Panc1 (cell line): ENCODE measurements around the gene MMP15.

ENCODE experiments used
- POLR2AphosphoS5 ChIP-seq: IDR thresholded peaks from 2 replicates; pipeline ENCODE4 v1.6.1; 2012; ENCODE audit warnings: mild to moderate bottlenecking, low read depth, low read length, moderate library complexity
- SIN3A ChIP-seq: IDR thresholded peaks from 2 replicates; pipeline ENCODE4 v1.6.1; 2012; ENCODE audit warnings: low read depth, mild to moderate bottlenecking, low read length, moderate library complexity, borderline replicate concordance; ENCODE audit not compliant: insufficient read depth
- TF ChIP-seq, protein P1 (sequence below): fragments of 450-650 bp; IDR thresholded peaks from 2 replicates; pipeline ENCODE4 v1.5.1; 2017; ENCODE audit warnings: mild to moderate bottlenecking
- TF ChIP-seq, protein P2 (sequence below), 2 experiments: IDR thresholded peaks; 2 replicates each; pipeline ENCODE4 v1.6.1; 2011 to 2012; ENCODE audit warnings: low read depth in 2 of 2, control low read depth in 1 of 2, low read length in 1 of 2, mild to moderate bottlenecking in 1 of 2, moderate library complexity in 1 of 2; ENCODE audit not compliant: insufficient read depth in 1 of 2

- TF ChIP-seq, protein P1, sequence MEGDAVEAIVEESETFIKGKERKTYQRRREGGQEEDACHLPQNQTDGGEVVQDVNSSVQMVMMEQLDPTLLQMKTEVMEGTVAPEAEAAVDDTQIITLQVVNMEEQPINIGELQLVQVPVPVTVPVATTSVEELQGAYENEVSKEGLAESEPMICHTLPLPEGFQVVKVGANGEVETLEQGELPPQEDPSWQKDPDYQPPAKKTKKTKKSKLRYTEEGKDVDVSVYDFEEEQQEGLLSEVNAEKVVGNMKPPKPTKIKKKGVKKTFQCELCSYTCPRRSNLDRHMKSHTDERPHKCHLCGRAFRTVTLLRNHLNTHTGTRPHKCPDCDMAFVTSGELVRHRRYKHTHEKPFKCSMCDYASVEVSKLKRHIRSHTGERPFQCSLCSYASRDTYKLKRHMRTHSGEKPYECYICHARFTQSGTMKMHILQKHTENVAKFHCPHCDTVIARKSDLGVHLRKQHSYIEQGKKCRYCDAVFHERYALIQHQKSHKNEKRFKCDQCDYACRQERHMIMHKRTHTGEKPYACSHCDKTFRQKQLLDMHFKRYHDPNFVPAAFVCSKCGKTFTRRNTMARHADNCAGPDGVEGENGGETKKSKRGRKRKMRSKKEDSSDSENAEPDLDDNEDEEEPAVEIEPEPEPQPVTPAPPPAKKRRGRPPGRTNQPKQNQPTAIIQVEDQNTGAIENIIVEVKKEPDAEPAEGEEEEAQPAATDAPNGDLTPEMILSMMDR, result no peak
- TF ChIP-seq POLR2AphosphoS5 (no peak), SIN3A (no peak)
- TF ChIP-seq, protein P2, sequence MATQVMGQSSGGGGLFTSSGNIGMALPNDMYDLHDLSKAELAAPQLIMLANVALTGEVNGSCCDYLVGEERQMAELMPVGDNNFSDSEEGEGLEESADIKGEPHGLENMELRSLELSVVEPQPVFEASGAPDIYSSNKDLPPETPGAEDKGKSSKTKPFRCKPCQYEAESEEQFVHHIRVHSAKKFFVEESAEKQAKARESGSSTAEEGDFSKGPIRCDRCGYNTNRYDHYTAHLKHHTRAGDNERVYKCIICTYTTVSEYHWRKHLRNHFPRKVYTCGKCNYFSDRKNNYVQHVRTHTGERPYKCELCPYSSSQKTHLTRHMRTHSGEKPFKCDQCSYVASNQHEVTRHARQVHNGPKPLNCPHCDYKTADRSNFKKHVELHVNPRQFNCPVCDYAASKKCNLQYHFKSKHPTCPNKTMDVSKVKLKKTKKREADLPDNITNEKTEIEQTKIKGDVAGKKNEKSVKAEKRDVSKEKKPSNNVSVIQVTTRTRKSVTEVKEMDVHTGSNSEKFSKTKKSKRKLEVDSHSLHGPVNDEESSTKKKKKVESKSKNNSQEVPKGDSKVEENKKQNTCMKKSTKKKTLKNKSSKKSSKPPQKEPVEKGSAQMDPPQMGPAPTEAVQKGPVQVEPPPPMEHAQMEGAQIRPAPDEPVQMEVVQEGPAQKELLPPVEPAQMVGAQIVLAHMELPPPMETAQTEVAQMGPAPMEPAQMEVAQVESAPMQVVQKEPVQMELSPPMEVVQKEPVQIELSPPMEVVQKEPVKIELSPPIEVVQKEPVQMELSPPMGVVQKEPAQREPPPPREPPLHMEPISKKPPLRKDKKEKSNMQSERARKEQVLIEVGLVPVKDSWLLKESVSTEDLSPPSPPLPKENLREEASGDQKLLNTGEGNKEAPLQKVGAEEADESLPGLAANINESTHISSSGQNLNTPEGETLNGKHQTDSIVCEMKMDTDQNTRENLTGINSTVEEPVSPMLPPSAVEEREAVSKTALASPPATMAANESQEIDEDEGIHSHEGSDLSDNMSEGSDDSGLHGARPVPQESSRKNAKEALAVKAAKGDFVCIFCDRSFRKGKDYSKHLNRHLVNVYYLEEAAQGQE (IDR thresholded peaks at IDR 0.05; ENCODE audit: insufficient read depth in 1 of 2, low read depth in 2 of 2, low read length in 1 of 2), result no peak
These were observed 11.4 kb downstream of the MMP15 start for GRCh38 chr16:58036943-58037342.
